GF-D8 (cell line): ENCODE results near the gene YEATS4.
"Not testable (repeated sequence)": the region's sequence is repeated elsewhere in the genome, so short reads cannot be mapped to it uniquely, and the experiment has no call there.

ENCODE experiments used
- DNase-seq: peaks from one replicate; lab custom pipeline; 2025; lab: John Stamatoyannopoulos, UW

YEATS4 gene

GRCh38 chr12:69359531-69360347 is at the start of gene YEATS4:
YEATS4 (plus strand) TSS chr12:69359743; CDS start chr12:69359973, 230 bp downstream.
- DNase-seq: peak; percentile 77

- no peak for DNase-seq
These were observed 46.3 kb upstream of the YEATS4 start for GRCh38 chr12:69313209-69313608.

GRCh38 chr12:69316784-69317183 is 42.8 kb upstream of the YEATS4 start:
- DNase-seq: not testable (repeated sequence)

- not testable (repeated sequence) for DNase-seq
These were observed 42.3 kb upstream of the YEATS4 start for GRCh38 chr12:69317233-69317632.

GRCh38 chr12:69318225-69318624 is 41.3 kb upstream of the YEATS4 start:
- DNase-seq: no peak

- no peak for DNase-seq
These were observed 38.2 kb upstream of the YEATS4 start for GRCh38 chr12:69321351-69321750.

- DNase-seq: no peak
These were observed 34.6 kb upstream of the YEATS4 start for GRCh38 chr12:69324797-69325466.

- DNase-seq: no peak
These were observed 31.1 kb upstream of the YEATS4 start for GRCh38 chr12:69328426-69328825.

- no peak for DNase-seq
These were observed 29.7 kb upstream of the YEATS4 start for GRCh38 chr12:69329669-69330428.

GRCh38 chr12:69330475-69331473 is 28.8 kb upstream of the YEATS4 start:
- no peak for DNase-seq

GRCh38 chr12:69331519-69331908 is 28.0 kb upstream of the YEATS4 start:
- DNase-seq: no peak

- DNase-seq: no peak
These were observed 27.4 kb upstream of the YEATS4 start for GRCh38 chr12:69331909-69332684.

- DNase-seq: no peak
These were observed 26.7 kb upstream of the YEATS4 start for GRCh38 chr12:69332815-69333358.

GRCh38 chr12:69334158-69334557 is 25.4 kb upstream of the YEATS4 start:
- no peak for DNase-seq

GRCh38 chr12:69337311-69338090 is 22.0 kb upstream of the YEATS4 start:
- DNase-seq: no peak

- peak; percentile 36 for DNase-seq
These were observed 21.3 kb upstream of the YEATS4 start for GRCh38 chr12:69338120-69338859.

GRCh38 chr12:69338936-69339335 is 20.6 kb upstream of the YEATS4 start:
- DNase-seq: no peak

- no peak for DNase-seq
These were observed 19.5 kb upstream of the YEATS4 start for GRCh38 chr12:69339999-69340398.

- no peak for DNase-seq
These were observed 18.2 kb upstream of the YEATS4 start for GRCh38 chr12:69341328-69341727.
